Tibial nerve (tissue), 4 donors: ENCODE data around the gene RGS4.

Experiments used
- CTCF ChIP-seq, 5 experiments: fragments of 200-600 bp in 3 of 5; fragments of 450-650 bp in 2 of 5; sonication (generic) in 3 of 5; IDR thresholded peaks; one replicate each; pipeline ENCODE4 v1.5.1; 2016 to 2019; ENCODE audit warnings: antibody characterized with exemption in 5 of 5, mild to moderate bottlenecking in 3 of 5, moderate library complexity in 2 of 5
- EP300 ChIP-seq, 2 donors: sonication (generic); formaldehyde crosslinking; IDR thresholded peaks; one replicate each; pipeline ENCODE4 v1.6.1; 2017; ENCODE audit warnings: antibody characterized with exemption in 2 of 2, mild to moderate bottlenecking in 1 of 2
- POLR2A ChIP-seq, 2 donors: fragments of 450-650 bp; IDR thresholded peaks; one replicate each; pipeline ENCODE4 v1.6.1; 2017; ENCODE audit warnings: antibody characterized with exemption in 2 of 2, mild to moderate bottlenecking in 2 of 2, moderate library complexity in 2 of 2

DNA sequence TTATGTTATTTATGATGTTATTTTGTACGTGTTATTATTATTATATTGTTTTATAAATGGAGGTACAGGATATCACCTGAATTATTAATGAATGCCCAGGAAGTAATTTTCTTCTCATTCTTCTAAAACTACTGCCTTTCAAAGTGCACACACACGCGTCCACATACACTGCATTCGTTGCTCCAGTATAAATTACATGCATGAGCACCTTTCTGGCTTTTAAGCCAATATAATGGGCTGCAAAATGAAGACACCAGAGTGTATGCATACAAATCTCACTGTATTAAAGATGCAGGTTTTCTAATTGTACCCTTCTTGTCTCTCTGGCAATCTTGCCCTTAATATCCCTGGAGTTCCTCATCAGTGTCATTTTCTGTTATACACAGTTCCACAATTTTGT, 6.9 kb downstream of the RGS4 start:
- no peak for TF ChIP-seq CTCF (IDR thresholded peaks at IDR 0.05)
- TF ChIP-seq POLR2A (IDR thresholded peaks at IDR 0.05), result no peak
- TF ChIP-seq EP300 (IDR thresholded peaks at IDR 0.05), result no peak
